Caco-2 (cell line): ENCODE data around the gene TMEM169. TPM values are rescaled to one million over a fixed set of nuclear protein-coding genes. Genes with fewer than 3 reads are reported as not detected.

Experiments
- BruUV-seq: library from RNA; stranded (reverse); fragments of 400-500 nt; replicated peaks from 2 replicates; lab custom pipeline; 2021; lab: Mats Ljungman, UMichigan
- CTCF ChIA-PET: fragments of 300-600 bp; sonication (Branson Sonifier 250); formaldehyde crosslinking; loops from one replicate; lab custom pipeline; 2022; ENCODE audit warnings: antibody characterized with exemption; lab: Charles Lee
- POLR2A ChIA-PET: fragments of 300-600 bp; sonication (Branson Sonifier 250); formaldehyde crosslinking; loops from one replicate; lab custom pipeline; 2022; ENCODE audit warnings: antibody characterized with exemption; lab: Charles Lee
- DNase-seq, 2 experiments: peaks; one replicate each; pipeline versions ENCODE4 v3.0.0 to v3.0.0-alpha.2; 2020 to 2022
- H3K27me3 ChIP-seq: replicated peaks from 2 replicates; pipeline ENCODE4 v1.6.0; 2011; ENCODE audit warnings: low read length; ENCODE audit not compliant: control insufficient read depth, insufficient read depth
- H3K36me3 ChIP-seq: 2 replicates; pipeline ENCODE4 v1.5.1; 2011; ENCODE audit warnings: low read length; ENCODE audit not compliant: control insufficient read depth, insufficient read depth
- H3K4me1 ChIP-seq: fragments of 250-450 bp; sonication (Bioruptor Pico); 2 replicates; pipeline ENCODE4 v1.5.1; 2020; ENCODE audit warnings: mild to moderate bottlenecking
- H3K4me3 ChIP-seq: 2 replicates; pipeline ENCODE4 v1.5.1; 2011; ENCODE audit warnings: low read depth, mild to moderate bottlenecking, control low read depth, low read length
- H3K9me3 ChIP-seq: fragments of 250-450 bp; sonication (Bioruptor Pico); 2 replicates; pipeline ENCODE4 v1.5.1; 2020; ENCODE audit warnings: mild to moderate bottlenecking, moderate library complexity
- H3K27ac Mint-ChIP-seq: one replicate; pipeline ENCODE4 v1.8.0; 2022; ENCODE audit warnings: mixed read lengths; ENCODE audit not compliant: unreplicated experiment
- H3K27me3 Mint-ChIP-seq: one replicate; pipeline ENCODE4 v1.8.0; 2022; ENCODE audit warnings: mixed read lengths; ENCODE audit not compliant: insufficient read depth, unreplicated experiment
- H3K36me3 Mint-ChIP-seq: one replicate; pipeline ENCODE4 v1.8.0; 2022; ENCODE audit warnings: mild to moderate bottlenecking, mixed read lengths; ENCODE audit not compliant: insufficient read depth, unreplicated experiment
- H3K4me1 Mint-ChIP-seq: one replicate; pipeline ENCODE4 v1.8.0; 2022; ENCODE audit warnings: low read depth, mixed read lengths; ENCODE audit not compliant: unreplicated experiment
- H3K4me3 Mint-ChIP-seq: one replicate; pipeline ENCODE4 v1.8.0; 2022; ENCODE audit warnings: mild to moderate bottlenecking, moderate library complexity, mixed read lengths; ENCODE audit not compliant: unreplicated experiment
- H3K9me3 Mint-ChIP-seq: one replicate; pipeline ENCODE4 v1.8.0; 2022; ENCODE audit warnings: mixed read lengths; ENCODE audit not compliant: unreplicated experiment
- CTCF ChIP-seq, 2 experiments: fragments of 200-600 bp in 1 of 2; IDR thresholded peaks; 1 replicate in 1 of 2; 2 replicates in 1 of 2; pipeline versions ENCODE4 v1.5.1 to v1.8.0; 2011 to 2022; ENCODE audit warnings: antibody characterized with exemption in 1 of 2, control low read depth in 1 of 2, inconsistent platforms in 1 of 2, low read depth in 1 of 2, low read length in 1 of 2, mild to moderate bottlenecking in 1 of 2, moderate library complexity in 1 of 2; ENCODE audit not compliant: insufficient read depth in 1 of 2, severe bottlenecking in 1 of 2, unreplicated experiment in 1 of 2
- intact Hi-C: fragments of 100-400 bp; cut with micrococcal nuclease; formaldehyde crosslinking; loops from one replicate; pipeline ENCODE4 v1.10.0; 2022; ENCODE audit not compliant: unreplicated experiment
- total RNA-seq: library from RNA; stranded (reverse); gene quantifications from 2 replicates; pipeline ENCODE4 v1.2.3, GENCODE V29; 2022

Gene TMEM169
- total RNA-seq, 1 experiment from 2014 or later: 1.3 TPM

GRCh38 chr2:216104691-216105090 is 23.0 kb downstream of the TMEM169 start:
- no TSS peak for BruUV-seq

GRCh38 chr2:216107320-216107719 is 25.6 kb downstream of the TMEM169 start:
- H3K36me3 ChIP-seq: no peaks in the 10 kb centered on the region
- BruUV-seq: no TSS peak
- H3K27me3 ChIP-seq: no peaks in the 10 kb centered on the region
- H3K9me3 Mint-ChIP-seq: no peaks in the 10 kb centered on the region
- DNase-seq: no peak
- no peaks in the 10 kb centered on the region for H3K27me3 Mint-ChIP-seq
- H3K4me1 ChIP-seq: peaks cover 22% of the 10 kb centered on the region
- H3K36me3 Mint-ChIP-seq: peaks cover 39% of the 10 kb centered on the region
- no peaks in the 10 kb centered on the region for H3K9me3 ChIP-seq
- intact Hi-C loops: no loop called here
- ChIA-PET CTCF (interaction anchor here (1.2 kb wide), 1 partner anchor 43 kb away, joined by 4 read pairs; no protein-coding TSS in a partner anchor), POLR2A (no interaction called here)
- H3K4me3 Mint-ChIP-seq: peak overlapping the region; percentile 88
- H3K27ac Mint-ChIP-seq: peak overlapping the region; percentile 93
- no peak for TF ChIP-seq CTCF (IDR thresholded peaks at IDR 0.05; ENCODE audit: insufficient read depth in 1 of 2, low read depth in 1 of 2, low read length in 1 of 2, severe bottlenecking in 1 of 2, unreplicated experiment in 1 of 2)
- H3K4me1 Mint-ChIP-seq: peaks cover 11% of the 10 kb centered on the region
- H3K4me3 ChIP-seq: no peak overlapping the region

More at GRCh38 chr2:216104691-216105090, 23.0 kb downstream of the TMEM169 start:
- no peaks in the 10 kb centered on the region for H3K4me1 Mint-ChIP-seq
- Histone ChIP-seq H3K9me3 (no peaks in the 10 kb centered on the region), H3K36me3 (no peaks in the 10 kb centered on the region), H3K27me3 (no peaks in the 10 kb centered on the region), H3K4me1 (peaks cover 10% of the 10 kb centered on the region; the same call in 1 of the 2 replicates), H3K4me3 (no peak overlapping the region)
- no peaks in the 10 kb centered on the region for H3K9me3 Mint-ChIP-seq
- H3K27me3 Mint-ChIP-seq: no peaks in the 10 kb centered on the region
- peaks cover 13% of the 10 kb centered on the region for H3K36me3 Mint-ChIP-seq
- no peak for DNase-seq
- ChIA-PET POLR2A (no interaction called here), CTCF (interaction anchor here (1.0 kb wide), 1 partner anchor 10 kb away, joined by 3 read pairs; no protein-coding TSS in a partner anchor)
- H3K27ac Mint-ChIP-seq: no peak overlapping the region
- no peak for TF ChIP-seq CTCF (IDR thresholded peaks at IDR 0.05; ENCODE audit: insufficient read depth in 1 of 2, low read depth in 1 of 2, low read length in 1 of 2, severe bottlenecking in 1 of 2, unreplicated experiment in 1 of 2)
- intact Hi-C loops: no loop called here
- no peak overlapping the region for H3K4me3 Mint-ChIP-seq

- no peaks in the 10 kb centered on the region for H3K36me3 ChIP-seq
- H3K27ac Mint-ChIP-seq: peak overlapping the region; percentile 93
- peaks cover 14% of the 10 kb centered on the region for H3K4me1 Mint-ChIP-seq
- no peaks in the 10 kb centered on the region for H3K27me3 Mint-ChIP-seq
- ChIA-PET CTCF (interaction anchor here (1.2 to 1.3 kb wide), 2 partner anchors 44 to 74 kb away, joined by 4 read pairs; no protein-coding TSS in a partner anchor), POLR2A (interaction anchor here (0.8 kb wide), 1 partner anchor 31 kb away, joined by 5 read pairs; no protein-coding TSS in a partner anchor)
- no peak for TF ChIP-seq CTCF (IDR thresholded peaks at IDR 0.05; ENCODE audit: insufficient read depth in 1 of 2, low read depth in 1 of 2, low read length in 1 of 2, severe bottlenecking in 1 of 2, unreplicated experiment in 1 of 2)
- no peaks in the 10 kb centered on the region for H3K9me3 Mint-ChIP-seq
- no peaks in the 10 kb centered on the region for H3K9me3 ChIP-seq
- DNase-seq: no peak
- H3K4me3 ChIP-seq: no peak overlapping the region
- H3K27me3 ChIP-seq: no peaks in the 10 kb centered on the region
- intact Hi-C loops: no loop called here
- BruUV-seq: no TSS peak
- peaks cover 44% of the 10 kb centered on the region for H3K36me3 Mint-ChIP-seq
- peak overlapping the region; percentile 88 for H3K4me3 Mint-ChIP-seq
- H3K4me1 ChIP-seq: peaks cover 25% of the 10 kb centered on the region
These were observed 26.0 kb downstream of the TMEM169 start for GRCh38 chr2:216107760-216108159.
